B cell (primary cell): ENCODE measurements around the gene DTX4. TPM values are rescaled to one million over a fixed set of nuclear protein-coding genes. Genes with fewer than 3 reads are reported as not detected.

Experiments used
- ATAC-seq: fragments of 200-7000 bp; cut with Tn5 transposase; one replicate; pipeline ENCODE4 v1.10.0; 2021; ENCODE audit warnings: low read depth, mild to moderate bottlenecking, moderate number of reproducible peaks, moderate library complexity
- CTCF ChIA-PET: fragments of 350-600 bp; sonication (Branson Sonifier 250); formaldehyde crosslinking; loops from one replicate; lab custom pipeline; 2021; ENCODE audit warnings: antibody characterized with exemption, inconsistent platforms; lab: Charles Lee
- POLR2A ChIA-PET: fragments of 350-600 bp; sonication (Branson Sonifier 250); formaldehyde crosslinking; loops from one replicate; lab custom pipeline; 2021; ENCODE audit warnings: antibody characterized with exemption; lab: Charles Lee
- DNase-seq: peaks from one replicate; pipeline ENCODE4 v3.0.0; 2013
- H2AFZ ChIP-seq: 2 replicates; pipeline ENCODE4 v1.6.1; 2012; ENCODE audit warnings: mild to moderate bottlenecking, low read depth, low read length; ENCODE audit not compliant: insufficient read depth, poor library complexity, severe bottlenecking
- H3K27ac ChIP-seq, 2 donors: 1 replicate in 1 of 2; 2 replicates in 1 of 2; pipeline ENCODE4 v1.5.1; 2012 to 2013; ENCODE audit warnings: low read length in 2 of 2, mild to moderate bottlenecking in 2 of 2, moderate library complexity in 1 of 2
- H3K27me3 ChIP-seq, 4 experiments: fragments of 200-600 bp in 1 of 4; sonication (generic) in 1 of 4; replicated peaks in 1 of 4; 1 replicate in 2 of 4; 2 replicates in 2 of 4; pipeline versions ENCODE4 v1.6.1 to v1.7.0; 2013 to 2016; ENCODE audit warnings: low read length in 3 of 4, mild to moderate bottlenecking in 2 of 4, mixed read lengths in 1 of 4, moderate library complexity in 1 of 4; ENCODE audit not compliant: insufficient read depth in 4 of 4, control insufficient read depth in 3 of 4; ENCODE audit errors: control extremely low read depth in 1 of 4
- H3K36me3 ChIP-seq, 2 experiments: replicated peaks in 1 of 2; 1 replicate in 1 of 2; 2 replicates in 1 of 2; pipeline versions ENCODE4 v1.6.1 to v1.7.1; 2013; ENCODE audit warnings: low read length in 1 of 2; ENCODE audit not compliant: insufficient read depth in 2 of 2, control insufficient read depth in 1 of 2; ENCODE audit errors: control extremely low read depth in 1 of 2, extremely low read depth in 1 of 2
- H3K4me1 ChIP-seq, 2 donors: fragments of 200-600 bp in 1 of 2; sonication (generic) in 1 of 2; 1 replicate in 1 of 2; 2 replicates in 1 of 2; pipeline versions ENCODE4 v1.5.1 to v1.6.1; 2013 to 2017; ENCODE audit warnings: low read length in 2 of 2; ENCODE audit not compliant: control insufficient read depth in 2 of 2, insufficient read depth in 2 of 2
- H3K4me2 ChIP-seq: replicated peaks from 2 replicates; pipeline ENCODE3; 2012; ENCODE audit warnings: mild to moderate bottlenecking, low read depth, low read length; ENCODE audit not compliant: poor library complexity, severe bottlenecking
- H3K4me3 ChIP-seq, 5 experiments: fragments of 200-600 bp in 1 of 5; sonication (generic) in 1 of 5; 1 replicate in 3 of 5; 2 replicates in 2 of 5; pipeline versions ENCODE4 v1.5.1 to v1.7.0; 2011 to 2016; ENCODE audit warnings: low read length in 4 of 5, mild to moderate bottlenecking in 4 of 5, low read depth in 2 of 5, control low read depth in 1 of 5, moderate library complexity in 1 of 5; ENCODE audit not compliant: insufficient read depth in 1 of 5; ENCODE audit errors: control extremely low read depth in 1 of 5, extremely low read depth in 1 of 5
- H3K79me2 ChIP-seq: fragments of 200-600 bp; sonication (generic); one replicate; pipeline ENCODE4 v1.6.0; 2016; ENCODE audit warnings: low read length; ENCODE audit not compliant: control insufficient read depth, insufficient read depth
- H3K9ac ChIP-seq: fragments of 200-600 bp; sonication (generic); 2 replicates; pipeline ENCODE4 v1.6.1; 2017; ENCODE audit warnings: mild to moderate bottlenecking, low read length, moderate library complexity
- H3K9me3 ChIP-seq, 3 donors: one replicate each; pipeline versions ENCODE4 v1.6.1 to v1.7.1; 2013; ENCODE audit warnings: low read length in 2 of 3; ENCODE audit not compliant: control insufficient read depth in 2 of 3, insufficient read depth in 1 of 3; ENCODE audit errors: control extremely low read depth in 1 of 3
- H4K20me1 ChIP-seq: 2 replicates; pipeline ENCODE4 v1.6.0; 2012; ENCODE audit warnings: mild to moderate bottlenecking, low read length; ENCODE audit not compliant: insufficient read depth, control insufficient read depth, poor library complexity, severe bottlenecking
- H3K27ac Mint-ChIP-seq: one replicate; pipeline ENCODE4 v1.8.0; 2021; ENCODE audit warnings: mixed read lengths
- H3K27me3 Mint-ChIP-seq: one replicate; pipeline ENCODE4 v1.8.0; 2021; ENCODE audit warnings: mixed read lengths
- H3K4me1 Mint-ChIP-seq: one replicate; pipeline ENCODE4 v1.8.0; 2021; ENCODE audit warnings: mixed read lengths
- H3K4me3 Mint-ChIP-seq: one replicate; pipeline ENCODE4 v1.8.0; 2021; ENCODE audit warnings: mixed read lengths
- H3K9me3 Mint-ChIP-seq: one replicate; pipeline ENCODE4 v1.8.0; 2022; ENCODE audit warnings: mixed read lengths; ENCODE audit not compliant: insufficient read depth
- EZH2 ChIP-seq: IDR thresholded peaks from 2 replicates; pipeline ENCODE4 v1.6.1; 2012; ENCODE audit warnings: borderline replicate concordance, low read depth, mild to moderate bottlenecking, moderate library complexity, low read length; ENCODE audit not compliant: insufficient read depth, poor library complexity, severe bottlenecking
- WGBS: methylation state at CpG from one replicate; pipeline ENCODE4 v1.1.5; 2013; ENCODE audit warnings: missing lambda C conversion rate; ENCODE audit not compliant: insufficient coverage; 5-methylcytosine and 5-hydroxymethylcytosine counted together
- intact Hi-C: fragments of 100-400 bp; cut with micrococcal nuclease; formaldehyde crosslinking; loops from one replicate; pipeline ENCODE4 v1.10.0; 2022
- polyA plus RNA-seq: library from polyadenylated mRNA; depleted of rRNA; stranded (reverse); fragments of >200 nt; gene quantifications from 2 replicates; pipeline ENCODE4 v1.2.3, GENCODE V29; 2012
- total RNA-seq, 2 donors: library from RNA; stranded (reverse); fragments of 120-200 nt in 1 of 2; gene quantifications; 1 replicate in 1 of 2; 2 replicates in 1 of 2; pipeline versions ENCODE4 v1.2.3 to v1.2.4, GENCODE V29; 2013 to 2022
- TF ChIP-seq, protein P1 (sequence below): fragments of 200-600 bp; IDR thresholded peaks from one replicate; pipeline ENCODE4 v1.8.0; 2022; ENCODE audit warnings: antibody characterized with exemption, mild to moderate bottlenecking

Gene DTX4
- total and polyA plus RNA-seq, 2 donors (not counting 1 experiment from before 2014, with no cell fraction given) = 11.7 to 43.3 TPM

DNA sequence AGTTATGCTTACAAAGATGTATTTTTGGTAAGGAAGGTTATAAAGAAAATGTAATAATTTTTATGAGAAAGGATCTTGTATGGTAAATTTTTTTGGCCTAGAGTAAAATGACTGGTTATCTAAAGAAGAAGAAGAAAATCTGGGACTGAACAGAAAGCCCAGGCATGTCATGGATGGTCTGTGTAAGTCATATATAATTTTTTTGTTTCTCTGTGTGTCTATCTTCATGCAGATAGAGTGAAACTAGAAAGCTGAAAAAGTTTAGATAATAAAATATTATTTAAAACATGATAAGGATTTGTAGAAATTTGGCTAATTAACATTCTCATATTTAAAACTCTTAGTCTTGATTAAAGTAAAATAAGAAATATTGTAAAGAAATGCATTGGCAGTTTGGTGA, 68.4 kb downstream of the DTX4 start:
- DNase-seq (no peak), ATAC-seq (no peak)
- no peaks in the 10 kb centered on the region for H4K20me1 ChIP-seq
- POLR2A ChIA-PET = no interaction called here
- H3K4me3 ChIP-seq = no peak overlapping the region
- H3K27me3 Mint-ChIP-seq = no peaks in the 10 kb centered on the region
- no peaks in the 10 kb centered on the region for H3K79me2 ChIP-seq
- H3K36me3 ChIP-seq = no peaks in the 10 kb centered on the region
- CTCF ChIA-PET = no interaction called here
- no peaks in the 10 kb centered on the region for H3K4me1 Mint-ChIP-seq
- TF ChIP-seq EZH2 = no peak
- TF ChIP-seq, protein P1, sequence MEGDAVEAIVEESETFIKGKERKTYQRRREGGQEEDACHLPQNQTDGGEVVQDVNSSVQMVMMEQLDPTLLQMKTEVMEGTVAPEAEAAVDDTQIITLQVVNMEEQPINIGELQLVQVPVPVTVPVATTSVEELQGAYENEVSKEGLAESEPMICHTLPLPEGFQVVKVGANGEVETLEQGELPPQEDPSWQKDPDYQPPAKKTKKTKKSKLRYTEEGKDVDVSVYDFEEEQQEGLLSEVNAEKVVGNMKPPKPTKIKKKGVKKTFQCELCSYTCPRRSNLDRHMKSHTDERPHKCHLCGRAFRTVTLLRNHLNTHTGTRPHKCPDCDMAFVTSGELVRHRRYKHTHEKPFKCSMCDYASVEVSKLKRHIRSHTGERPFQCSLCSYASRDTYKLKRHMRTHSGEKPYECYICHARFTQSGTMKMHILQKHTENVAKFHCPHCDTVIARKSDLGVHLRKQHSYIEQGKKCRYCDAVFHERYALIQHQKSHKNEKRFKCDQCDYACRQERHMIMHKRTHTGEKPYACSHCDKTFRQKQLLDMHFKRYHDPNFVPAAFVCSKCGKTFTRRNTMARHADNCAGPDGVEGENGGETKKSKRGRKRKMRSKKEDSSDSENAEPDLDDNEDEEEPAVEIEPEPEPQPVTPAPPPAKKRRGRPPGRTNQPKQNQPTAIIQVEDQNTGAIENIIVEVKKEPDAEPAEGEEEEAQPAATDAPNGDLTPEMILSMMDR = no peak
- H3K4me2 ChIP-seq = no peak overlapping the region
- no peak overlapping the region for H3K4me3 Mint-ChIP-seq
- no peak overlapping the region for H2AFZ ChIP-seq
- intact Hi-C loops = no loop called here
- H3K27ac Mint-ChIP-seq = no peak overlapping the region
- no peak overlapping the region for H3K27ac ChIP-seq
- no peaks in the 10 kb centered on the region for H3K4me1 ChIP-seq
- peaks cover 0 to 6% (median 2%) of the 10 kb centered on the region in 3 donors for H3K9me3 ChIP-seq
- H3K9me3 Mint-ChIP-seq = peaks cover 20% of the 10 kb centered on the region
- H3K9ac ChIP-seq = no peak overlapping the region
- H3K27me3 ChIP-seq = no peaks in the 10 kb centered on the region

DNA sequence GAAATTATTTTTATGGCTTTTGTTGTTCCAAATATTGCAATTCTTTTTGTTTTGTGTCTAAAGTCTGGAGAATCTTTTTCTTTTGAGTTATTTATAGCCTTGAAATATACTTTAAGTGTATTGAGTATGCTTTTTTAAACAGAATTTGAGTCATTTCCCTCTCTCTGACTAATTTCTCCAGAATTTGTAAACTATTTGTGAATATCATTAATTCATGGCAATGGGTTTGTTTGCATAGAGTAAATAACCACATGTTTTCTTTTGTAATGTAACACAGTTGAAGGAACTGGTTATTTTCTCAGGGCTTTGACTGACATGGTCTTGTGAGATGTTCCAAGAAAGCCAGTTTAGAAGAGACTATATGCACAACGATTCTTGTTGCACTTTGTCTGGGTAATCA, 71.7 kb downstream of the DTX4 start:
- no CpG with 5 or more reads among the region's 1 CpG for WGBS
- POLR2A ChIA-PET = no interaction called here
- Histone ChIP-seq H3K79me2 (no peaks in the 10 kb centered on the region), H3K36me3 (no peaks in the 10 kb centered on the region), H3K9me3 (peaks cover 0 to 6% (median 0%) of the 10 kb centered on the region in 3 donors), H3K27me3 (no peaks in the 10 kb centered on the region), H4K20me1 (no peaks in the 10 kb centered on the region), H3K4me3 (no peak overlapping the region), H2AFZ (no peak overlapping the region), H3K4me2 (no peak overlapping the region), H3K9ac (no peak overlapping the region), H3K4me1 (peaks cover 0 to 4% of the 10 kb centered on the region in 2 donors), H3K27ac (no peak overlapping the region)
- DNase-seq (no peak), ATAC-seq (no peak)
- intact Hi-C loops = no loop called here
- H3K9me3 Mint-ChIP-seq = peaks cover 8% of the 10 kb centered on the region
- peaks cover 11% of the 10 kb centered on the region for H3K4me1 Mint-ChIP-seq
- CTCF ChIA-PET = interaction anchor here (1.5 kb wide), 1 partner anchor 10 kb away, joined by 3 read pairs; no protein-coding TSS in a partner anchor
- H3K4me3 Mint-ChIP-seq = no peak overlapping the region
- H3K27ac Mint-ChIP-seq = no peak overlapping the region
- H3K27me3 Mint-ChIP-seq = no peaks in the 10 kb centered on the region
- TF ChIP-seq EZH2 = no peak
- TF ChIP-seq, protein P1 = no peak
